HG02943 (cell line): Measurements from ENCODE around the gene ACP3.
A peak's percentile ranks its signal among the peaks of the same experiment; 100 is the strongest.

ENCODE experiments used
- ATAC-seq: cut with Tn5 transposase; IDR thresholded peaks from one replicate; pipeline ENCODE4 v1.9.1; 2021; ENCODE audit warnings: mild to moderate bottlenecking, low read depth, moderate library complexity; ENCODE audit not compliant: unreplicated experiment

The ACP3 gene

DNA sequence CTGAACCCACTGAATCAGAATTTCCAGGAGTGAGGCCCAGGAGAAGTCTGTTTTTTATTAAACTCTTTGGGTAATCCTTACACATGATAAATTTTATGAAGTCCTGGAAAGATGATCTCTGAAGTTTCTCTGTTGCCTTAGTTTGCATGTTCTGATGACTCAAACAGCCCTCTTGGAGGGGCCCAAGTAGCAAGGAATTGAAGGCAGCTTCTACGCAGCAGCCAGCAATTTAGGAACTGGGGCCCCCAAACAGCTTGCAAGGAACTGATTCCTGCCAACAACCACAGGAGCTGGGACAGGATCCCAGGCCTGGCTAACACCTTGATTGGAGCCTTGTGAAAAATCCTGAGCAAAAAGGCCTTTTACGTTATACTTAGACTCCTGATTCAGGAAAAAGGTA is 5.4 kb upstream of the ACP3 start:
- ATAC-seq = no peak

DNA sequence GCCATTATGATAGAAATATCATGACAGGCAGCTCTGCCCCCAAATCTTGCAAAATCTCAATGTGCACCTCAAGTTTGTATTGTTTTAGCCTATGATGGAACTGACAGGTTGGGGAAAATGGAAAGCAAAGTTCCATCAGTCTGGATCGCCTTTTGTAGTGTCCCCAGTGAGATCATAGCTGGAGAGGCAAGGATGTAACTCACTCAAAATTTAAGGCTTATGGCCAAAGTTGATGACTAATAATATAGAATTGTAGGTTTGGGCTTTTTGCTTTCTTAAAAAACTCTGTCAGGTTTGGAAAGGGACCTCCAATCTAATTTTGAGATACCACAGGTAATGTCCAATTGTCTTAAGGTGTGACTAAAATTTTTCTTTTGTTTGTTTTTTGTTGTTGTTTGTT is 1.4 kb upstream of the ACP3 start:
- ATAC-seq = no peak

DNA sequence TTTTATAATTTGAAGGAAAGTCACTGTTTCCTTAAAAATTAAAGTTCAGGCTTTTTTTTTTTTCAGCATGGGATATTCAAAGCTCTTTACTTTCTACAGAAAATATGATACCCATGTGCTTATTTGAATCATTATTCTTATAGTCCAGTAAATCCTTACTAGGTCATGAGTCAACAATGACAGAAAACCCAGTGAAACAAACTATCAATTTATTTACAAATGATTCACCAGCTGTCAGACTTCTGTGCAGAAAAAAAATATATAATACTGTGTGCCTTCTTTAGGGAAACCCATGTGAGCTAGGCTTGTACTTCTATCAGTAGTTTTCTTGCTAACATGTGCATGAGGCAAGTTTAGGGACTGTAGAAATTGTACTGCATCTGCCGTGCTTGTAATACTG is 1.2 kb downstream of the ACP3 start:
- ATAC-seq = no peak

DNA sequence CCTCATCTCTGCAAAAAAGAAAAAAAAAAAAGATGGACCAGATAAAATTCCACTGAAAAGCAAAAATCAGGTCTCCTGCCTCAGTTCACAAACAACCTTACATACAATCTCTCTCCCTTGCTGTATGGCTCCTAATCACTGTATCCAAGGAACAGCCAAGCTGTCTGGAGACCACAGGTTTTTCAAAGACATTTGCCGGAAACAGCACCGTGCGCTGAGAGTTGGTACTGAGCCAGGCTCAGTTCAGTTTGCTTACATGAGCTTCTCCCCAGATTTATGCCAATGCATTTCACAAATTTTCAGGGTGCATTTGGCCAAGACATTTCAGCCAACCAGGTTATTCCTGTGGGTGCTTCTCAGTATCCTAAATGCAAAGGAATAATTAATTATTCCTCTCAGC is 4.1 kb downstream of the ACP3 start:
- no peak for ATAC-seq

DNA sequence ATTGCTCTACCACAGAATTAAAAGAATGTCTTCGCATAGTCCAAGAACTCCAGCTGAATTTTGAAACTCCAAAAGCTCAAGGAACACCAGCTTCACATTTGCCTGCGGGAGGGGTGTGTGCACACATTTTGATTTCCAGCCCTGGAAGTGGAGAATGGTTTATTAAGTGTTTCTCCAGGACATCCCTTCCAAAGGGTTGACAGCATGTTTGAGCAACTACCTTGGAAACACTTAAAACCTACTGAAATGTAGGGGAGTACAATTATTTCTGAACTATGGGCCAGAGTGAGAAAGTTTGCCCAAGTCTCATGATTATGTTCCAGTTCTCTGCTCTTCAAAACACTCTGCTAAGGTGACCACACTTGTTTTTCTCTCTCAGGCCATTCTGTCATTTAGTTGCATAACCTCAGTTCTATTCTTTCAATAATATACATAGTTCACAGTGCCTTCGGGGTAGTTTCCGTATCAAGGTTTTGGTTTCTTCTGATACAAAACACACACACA is 7.9 kb downstream of the ACP3 start:
- ATAC-seq = no peak

DNA sequence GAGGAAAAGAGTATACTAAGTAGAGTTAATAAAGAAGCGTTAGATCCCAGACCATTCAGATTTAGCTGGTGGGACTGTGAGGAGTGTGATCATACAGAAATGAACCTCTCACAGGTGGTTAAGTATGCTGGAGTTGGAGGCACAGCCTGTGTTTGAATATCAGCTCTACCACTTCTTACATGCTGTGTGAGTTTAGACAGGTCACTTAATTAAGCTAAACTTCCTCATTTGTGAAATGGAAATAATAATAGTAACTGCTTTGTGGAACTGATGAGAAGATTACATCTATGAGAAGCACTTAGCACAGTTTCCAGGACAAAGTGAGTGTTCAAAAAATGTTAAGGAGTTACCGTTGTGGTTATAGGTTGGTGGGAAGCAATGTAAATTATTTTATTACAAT is 8.4 kb downstream of the ACP3 start:
- ATAC-seq = no peak

DNA sequence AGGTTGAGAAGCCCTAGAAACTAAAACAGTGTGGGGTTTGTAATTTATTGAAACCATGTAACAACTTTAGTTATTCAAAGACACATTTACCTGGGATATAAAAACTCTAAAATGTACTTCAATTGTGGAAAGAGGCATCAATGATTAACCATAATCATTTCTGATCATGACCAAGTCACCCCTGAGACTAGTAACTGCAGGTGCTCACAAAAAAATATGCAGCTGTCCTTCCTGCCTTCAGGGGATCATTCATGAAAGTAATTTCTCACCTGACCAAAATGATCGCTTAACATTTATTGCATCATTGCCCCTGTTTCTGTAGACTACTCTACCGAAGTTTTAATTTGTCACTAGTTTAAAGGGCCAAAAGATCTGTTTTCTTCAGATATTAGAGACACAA is 9.0 kb downstream of the ACP3 start:
- ATAC-seq = peak; percentile 64

DNA sequence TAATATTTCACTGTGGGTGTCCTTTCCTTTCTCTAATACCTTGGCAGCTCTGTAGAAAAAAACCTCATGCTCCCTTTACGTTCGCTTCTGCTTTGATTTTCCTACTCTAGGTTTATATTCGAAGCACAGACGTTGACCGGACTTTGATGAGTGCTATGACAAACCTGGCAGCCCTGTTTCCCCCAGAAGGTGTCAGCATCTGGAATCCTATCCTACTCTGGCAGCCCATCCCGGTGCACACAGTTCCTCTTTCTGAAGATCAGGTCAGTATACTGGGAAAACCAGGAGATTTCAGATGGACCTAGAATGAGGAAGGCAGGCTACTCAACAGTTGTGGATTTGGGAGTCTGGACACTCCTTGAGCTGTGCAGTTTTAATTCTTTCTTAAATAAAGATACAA is 14.9 kb downstream of the ACP3 start:
- no peak for ATAC-seq

DNA sequence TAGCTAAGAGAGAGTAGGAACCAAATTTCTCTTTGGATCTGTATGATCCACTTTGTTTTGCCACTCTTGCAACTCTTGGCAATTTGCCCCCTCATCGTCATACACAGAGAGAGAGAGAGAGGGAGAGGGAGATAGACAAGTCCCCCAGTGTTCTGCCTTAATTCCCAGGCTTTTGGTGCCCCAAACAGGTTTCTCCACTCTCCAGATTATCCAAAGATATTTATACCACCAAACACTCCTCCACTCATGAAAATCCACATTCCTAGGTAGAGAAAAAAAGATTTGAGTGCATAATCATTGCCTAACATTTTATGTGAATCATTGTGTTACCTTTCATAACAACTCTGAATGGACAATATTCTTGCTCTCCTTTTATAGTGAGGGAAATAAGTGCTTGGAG is 15.3 kb downstream of the ACP3 start:
- ATAC-seq = no peak

DNA sequence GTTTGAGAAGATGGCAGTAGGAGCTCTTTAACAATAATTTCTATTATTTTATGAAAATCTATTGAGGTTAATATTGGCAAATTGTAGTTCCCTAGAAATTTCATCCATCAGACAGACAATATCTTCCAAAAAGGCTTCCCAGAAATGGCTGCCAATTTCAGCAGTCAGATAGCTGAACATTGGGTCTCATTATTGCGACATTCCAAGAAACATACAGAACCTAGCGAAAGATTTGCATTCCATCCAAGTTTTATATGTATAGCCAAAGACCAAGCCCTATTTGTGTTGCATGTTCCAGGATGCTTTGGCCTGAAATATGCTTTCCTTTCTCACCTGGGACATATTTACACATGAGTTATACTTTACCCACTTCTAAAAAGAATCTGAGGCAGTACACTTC is 24.5 kb downstream of the ACP3 start:
- ATAC-seq = no peak

DNA sequence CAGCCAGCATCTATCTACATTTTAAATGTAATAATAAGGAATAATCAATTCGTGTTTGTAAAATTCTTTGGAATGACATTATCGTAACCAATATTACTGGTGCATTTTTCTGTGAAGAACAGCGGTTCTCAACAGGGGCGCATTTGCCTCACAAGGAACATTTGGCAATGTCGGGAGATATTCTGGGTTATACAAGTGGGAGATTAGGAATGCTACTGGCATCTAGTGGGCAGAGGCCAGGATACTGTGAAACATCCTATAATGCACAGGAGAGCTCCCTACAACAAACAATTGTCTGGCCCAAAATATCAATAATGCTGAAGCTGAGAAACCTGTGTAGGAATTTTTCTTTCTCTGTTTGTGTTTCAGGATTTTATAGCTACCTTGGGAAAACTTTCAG is 25.0 kb downstream of the ACP3 start:
- no peak for ATAC-seq

DNA sequence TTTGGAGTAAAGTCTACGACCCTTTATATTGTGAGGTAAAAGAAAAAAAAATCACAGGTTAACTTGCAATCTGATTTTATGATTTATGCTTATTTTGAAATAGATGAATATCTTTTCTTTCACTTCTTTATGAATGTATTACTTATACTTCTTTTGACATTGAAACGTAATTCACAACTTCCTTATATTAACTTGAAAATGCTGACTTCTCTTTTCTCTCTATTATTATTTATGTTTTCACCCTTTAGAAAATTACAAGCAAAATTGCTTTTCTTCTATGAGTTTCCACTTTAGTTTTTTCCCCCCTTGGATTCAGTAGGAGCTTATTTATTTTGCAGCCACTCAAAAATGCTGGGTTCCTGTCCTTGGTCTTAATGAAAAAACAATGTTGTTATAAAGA is 25.4 kb downstream of the ACP3 start:
- no peak for ATAC-seq

DNA sequence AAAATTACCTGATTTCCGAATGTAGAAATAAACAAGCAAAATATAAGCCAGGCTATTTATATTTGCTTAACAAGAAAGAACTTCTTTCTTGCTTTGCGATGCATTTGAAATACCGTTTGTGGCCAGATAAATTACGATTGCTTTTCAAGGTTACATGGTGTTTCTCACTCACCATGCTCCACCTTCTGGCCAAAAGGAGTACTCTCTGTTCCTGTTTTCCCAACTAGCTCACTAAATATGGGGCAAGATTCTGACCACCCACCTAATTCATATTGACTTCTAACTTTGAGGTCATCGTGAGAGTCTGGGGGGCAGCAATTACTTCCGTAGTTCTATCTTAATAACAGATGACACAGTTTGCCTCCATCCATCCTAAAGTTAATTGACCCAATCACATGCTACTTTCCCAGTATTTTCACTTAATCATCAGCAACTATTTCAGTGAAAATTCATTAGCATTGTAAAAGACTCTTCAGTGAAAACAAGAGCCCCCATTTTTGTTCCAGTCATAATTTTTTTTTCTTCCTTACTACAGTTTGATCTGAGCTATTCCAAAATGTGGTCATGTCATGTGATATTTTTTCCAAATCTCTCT is 25.9 kb downstream of the ACP3 start:
- no peak for ATAC-seq

DNA sequence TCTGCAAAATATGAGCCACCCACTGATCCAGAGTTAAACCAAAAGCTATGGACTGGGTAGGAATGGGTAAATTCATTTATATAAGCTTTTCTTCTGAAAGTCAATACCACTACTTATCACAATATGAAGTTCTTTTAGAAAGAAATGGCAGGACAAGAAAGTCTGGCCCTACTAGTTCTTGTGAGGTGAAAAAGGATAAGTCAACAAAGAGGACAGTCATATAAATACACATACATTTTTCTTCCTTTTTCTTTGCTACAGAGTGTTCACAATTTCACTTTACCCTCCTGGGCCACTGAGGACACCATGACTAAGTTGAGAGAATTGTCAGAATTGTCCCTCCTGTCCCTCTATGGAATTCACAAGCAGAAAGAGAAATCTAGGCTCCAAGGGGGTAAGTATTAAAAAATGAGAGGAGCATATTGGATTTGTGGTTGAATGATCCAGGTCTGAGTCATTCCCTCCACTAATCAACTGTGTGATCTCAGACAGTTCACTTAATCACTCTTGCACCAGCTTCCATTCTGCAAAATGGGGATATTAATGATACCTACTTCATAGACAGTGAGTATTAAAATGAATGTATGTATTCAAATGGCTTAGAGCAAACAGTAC is 27.6 kb downstream of the ACP3 start:
- ATAC-seq = no peak

DNA sequence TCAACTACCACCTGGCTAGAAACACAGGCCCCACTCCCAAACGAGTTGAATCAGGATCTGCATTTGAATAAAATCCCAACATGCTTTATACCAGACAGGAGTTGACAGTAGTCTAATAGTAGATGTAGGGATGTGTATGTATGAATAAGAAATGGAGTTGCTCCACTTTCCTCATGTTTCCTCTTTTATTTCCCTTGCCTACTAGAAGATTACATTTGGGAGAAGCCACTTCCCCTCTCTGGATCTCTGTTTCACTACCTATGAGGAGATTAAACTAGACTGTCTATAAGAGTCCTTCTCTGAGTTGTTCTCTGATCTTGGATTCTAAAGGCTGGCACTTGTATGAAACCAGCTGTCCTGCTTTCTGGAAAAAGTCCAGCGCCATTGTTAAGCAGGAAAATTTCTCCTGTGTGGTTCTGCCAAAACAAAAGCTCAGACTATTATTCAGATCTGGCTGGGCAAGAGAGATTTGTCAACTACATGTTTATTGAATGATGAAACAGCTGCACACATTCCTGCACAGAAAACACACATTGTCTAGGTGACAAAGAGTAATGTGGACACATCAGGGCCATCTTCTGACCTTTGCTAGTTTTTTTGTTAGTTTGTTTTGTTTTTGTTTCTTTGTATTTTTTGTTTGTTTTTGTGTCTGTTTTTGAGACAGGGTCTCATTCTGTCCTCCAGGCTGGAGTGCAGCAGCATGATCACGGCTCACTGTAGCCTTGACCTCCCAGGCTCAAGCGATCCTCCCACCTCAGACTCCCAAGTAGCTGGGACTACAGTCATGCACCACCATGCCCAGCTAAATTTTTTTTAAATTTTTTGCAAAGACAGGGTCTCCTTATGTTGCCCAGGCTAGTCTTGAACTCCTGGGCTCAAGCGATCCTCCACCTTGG is 29.9 kb downstream of the ACP3 start:
- no peak for ATAC-seq

DNA sequence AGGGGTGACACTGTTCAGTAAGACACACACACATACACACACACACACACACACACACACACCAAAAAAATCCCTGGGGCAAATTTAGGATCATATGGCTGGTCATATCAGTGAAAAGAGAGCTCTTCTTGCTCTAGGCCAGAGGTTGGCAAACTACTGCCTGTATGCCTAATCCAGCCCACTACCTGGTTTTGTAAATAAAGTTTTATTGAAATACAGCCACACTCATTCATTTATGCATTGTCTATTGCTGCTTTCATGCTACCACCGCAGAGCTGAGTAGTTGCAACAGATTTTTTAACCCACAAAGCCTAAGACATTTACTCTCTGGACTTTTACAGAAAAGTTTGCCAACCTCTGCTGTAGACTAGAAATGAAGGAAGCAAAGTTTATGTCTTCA is 30.6 kb downstream of the ACP3 start:
- no peak for ATAC-seq

DNA sequence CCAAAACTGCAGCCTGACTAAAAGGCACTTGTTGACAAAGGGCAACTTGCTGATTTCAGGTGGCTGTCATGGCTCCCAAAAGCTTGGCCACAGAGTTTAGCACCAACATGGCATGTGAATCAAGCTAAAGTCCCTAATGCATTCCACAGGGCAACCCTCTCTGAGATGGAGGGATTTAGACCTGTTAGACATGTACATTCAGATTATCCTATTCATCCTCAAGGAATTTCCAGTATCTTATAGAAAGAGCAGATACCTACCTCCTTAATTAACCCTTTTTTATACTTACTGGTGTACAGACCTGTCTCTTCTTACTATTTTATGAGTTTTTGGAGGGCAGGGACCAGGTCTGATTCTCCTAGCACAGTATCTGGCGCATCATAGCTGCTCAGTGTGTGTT is 31.3 kb downstream of the ACP3 start:
- no peak for ATAC-seq

DNA sequence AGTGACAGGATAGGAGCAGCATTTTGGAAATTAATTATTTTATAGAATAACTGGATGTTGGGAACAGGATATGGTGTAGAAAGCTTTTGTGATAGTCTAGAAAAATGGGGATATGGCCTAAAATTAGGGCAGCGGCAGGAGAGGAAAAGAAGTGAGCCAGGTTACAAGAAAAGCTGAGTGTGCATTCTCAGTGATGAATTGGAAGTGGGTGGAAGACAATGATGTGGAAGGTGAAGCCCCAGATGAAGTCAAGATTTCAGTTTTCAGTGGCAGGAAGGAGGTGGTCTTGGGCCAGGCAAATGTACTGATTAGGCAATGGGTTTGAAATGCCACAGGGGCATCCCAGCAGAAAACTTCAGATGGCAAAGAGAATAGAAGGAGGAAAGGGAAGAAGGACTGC is 33.6 kb downstream of the ACP3 start:
- ATAC-seq = no peak

DNA sequence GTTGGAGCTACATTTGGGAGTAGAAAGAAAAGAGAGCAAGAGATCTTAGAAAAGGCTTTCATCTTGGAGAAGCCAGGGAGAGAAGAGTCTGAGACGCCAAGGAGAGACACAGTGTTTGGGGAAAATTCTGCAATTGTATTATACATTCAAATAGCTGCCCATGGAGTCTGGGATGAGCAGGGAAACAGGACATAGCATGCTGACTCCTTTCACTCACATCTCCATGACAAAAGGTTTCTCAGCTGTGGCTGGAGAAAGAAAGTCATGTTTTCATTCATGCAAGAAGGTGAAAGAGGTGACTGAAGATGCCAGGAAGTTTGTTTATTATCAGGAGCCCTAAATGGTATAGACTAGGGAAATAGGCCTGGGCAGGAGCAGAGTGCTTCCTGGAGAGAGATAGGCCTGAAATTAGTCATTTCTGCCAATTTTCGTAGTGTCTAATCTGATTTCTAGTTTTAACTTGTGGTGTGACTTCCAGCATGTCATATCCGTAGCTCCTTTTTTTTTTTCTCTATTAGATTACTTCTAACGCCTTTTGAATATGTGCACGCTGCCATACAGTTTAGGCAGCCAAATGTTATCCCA is 34.1 kb downstream of the ACP3 start:
- no peak for ATAC-seq

DNA sequence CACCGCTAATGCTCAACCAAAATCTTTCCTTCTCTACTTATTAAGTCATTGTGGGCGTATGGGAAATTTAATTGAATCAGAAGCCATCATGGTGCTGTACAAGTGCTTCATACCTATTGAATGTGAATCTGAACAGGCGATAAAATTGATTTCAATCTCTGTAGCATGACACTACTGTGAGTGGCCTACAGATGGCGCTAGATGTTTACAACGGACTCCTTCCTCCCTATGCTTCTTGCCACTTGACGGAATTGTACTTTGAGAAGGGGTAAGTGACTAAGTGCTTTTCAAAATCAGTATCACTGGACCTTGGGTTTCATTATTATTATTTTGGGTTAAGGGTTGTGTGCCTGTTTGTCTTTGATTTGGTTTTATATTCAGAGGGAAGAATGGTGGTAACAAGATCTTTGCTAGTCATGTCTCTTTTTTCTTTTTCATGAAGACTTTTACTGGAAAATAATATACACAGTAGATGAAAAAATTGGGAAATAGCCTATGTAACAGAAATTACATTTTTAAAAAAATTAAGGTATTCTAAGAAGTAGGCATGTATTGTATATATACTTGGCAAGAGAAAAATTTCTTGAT is 35.4 kb downstream of the ACP3 start:
- no peak for ATAC-seq
